ENCODE data around the gene EMILIN2. TPM values are rescaled to one million over a fixed set of nuclear protein-coding genes. Genes with fewer than 3 reads are reported as not detected.

The EMILIN2 gene
- total and polyA plus RNA-seq, 9 of the 15 experiments (the other 6 are each of a cell fraction or from before 2014, with no cell fraction given): 0.01 to 0.40 (median 0.19) TPM

DNA sequence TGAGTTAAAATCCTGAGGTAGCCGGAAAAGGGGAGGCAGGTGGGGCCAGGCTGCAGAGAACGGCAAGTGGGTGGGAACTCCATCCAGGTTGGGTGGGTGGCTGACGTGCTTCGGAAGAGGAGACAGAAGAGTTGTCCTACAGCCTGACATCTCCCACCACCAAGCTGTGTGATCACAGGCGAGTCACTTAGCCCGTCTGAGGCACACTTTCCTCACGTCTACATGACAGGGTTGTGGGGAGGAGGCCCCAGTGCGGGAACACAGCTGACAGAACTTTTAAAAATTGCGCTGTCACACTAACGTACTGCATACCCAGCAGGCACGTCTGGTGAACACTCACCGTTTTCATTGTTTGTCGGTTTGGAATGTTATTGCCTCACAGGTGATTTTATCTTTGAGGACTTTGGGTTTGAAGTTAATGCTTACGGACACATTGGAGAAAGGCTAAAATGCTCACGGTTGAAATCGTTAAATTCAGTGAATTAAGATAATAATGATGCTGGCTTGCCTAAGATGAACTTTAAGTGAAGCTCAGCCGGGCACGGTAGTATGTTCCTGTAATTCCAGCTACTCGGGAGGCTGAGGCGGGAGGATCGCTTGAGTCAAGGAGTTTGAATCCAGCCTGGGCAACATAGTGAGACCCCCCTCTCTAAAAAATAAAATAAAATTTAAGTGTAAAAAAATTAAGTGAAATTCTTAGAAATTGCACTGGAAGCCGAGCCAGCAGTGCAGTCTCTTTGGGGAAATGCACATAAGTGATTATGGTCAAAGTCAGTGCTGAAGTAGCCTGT is 8.9 kb downstream of the EMILIN2 start (continued):
- no peak for TF ChIP-seq SRSF3 (IDR thresholded peaks at IDR 0.05; ENCODE audit: insufficient read depth, low read length)
- TF ChIP-seq ZNF583 (CRISPR knock-in tag; IDR thresholded peaks at IDR 0.05): 0 out of 2 replicates have a peak, but pooled peaks have one; percentile 28
- TF ChIP-seq, protein P1, sequence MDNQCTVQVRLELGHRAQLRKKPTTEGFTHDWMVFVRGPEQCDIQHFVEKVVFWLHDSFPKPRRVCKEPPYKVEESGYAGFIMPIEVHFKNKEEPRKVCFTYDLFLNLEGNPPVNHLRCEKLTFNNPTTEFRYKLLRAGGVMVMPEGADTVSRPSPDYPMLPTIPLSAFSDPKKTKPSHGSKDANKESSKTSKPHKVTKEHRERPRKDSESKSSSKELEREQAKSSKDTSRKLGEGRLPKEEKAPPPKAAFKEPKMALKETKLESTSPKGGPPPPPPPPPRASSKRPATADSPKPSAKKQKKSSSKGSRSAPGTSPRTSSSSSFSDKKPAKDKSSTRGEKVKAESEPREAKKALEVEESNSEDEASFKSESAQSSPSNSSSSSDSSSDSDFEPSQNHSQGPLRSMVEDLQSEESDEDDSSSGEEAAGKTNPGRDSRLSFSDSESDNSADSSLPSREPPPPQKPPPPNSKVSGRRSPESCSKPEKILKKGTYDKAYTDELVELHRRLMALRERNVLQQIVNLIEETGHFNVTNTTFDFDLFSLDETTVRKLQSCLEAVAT (IDR thresholded peaks at IDR 0.05): peak in 1 of 2 experiments; percentile 33; a peak in 1 of 4 replicates
- TF ChIP-seq FOSL1 (tag; conservative IDR thresholded peaks at IDR 0.05): no peak
- TF ChIP-seq HNRNPK (IDR thresholded peaks at IDR 0.05; ENCODE audit: low read depth, low read length, poor library complexity, severe bottlenecking): no peak
- TF ChIP-seq, protein P2, sequence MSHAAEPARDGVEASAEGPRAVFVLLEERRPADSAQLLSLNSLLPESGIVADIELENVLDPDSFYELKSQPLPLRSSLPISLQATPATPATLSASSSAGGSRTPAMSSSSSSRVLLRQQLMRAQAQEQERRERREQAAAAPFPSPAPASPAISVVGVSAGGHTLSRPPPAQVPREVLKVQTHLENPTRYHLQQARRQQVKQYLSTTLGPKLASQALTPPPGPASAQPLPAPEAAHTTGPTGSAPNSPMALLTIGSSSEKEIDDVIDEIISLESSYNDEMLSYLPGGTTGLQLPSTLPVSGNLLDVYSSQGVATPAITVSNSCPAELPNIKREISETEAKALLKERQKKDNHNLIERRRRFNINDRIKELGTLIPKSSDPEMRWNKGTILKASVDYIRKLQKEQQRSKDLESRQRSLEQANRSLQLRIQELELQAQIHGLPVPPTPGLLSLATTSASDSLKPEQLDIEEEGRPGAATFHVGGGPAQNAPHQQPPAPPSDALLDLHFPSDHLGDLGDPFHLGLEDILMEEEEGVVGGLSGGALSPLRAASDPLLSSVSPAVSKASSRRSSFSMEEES (CRISPR knock-in tag; IDR thresholded peaks at IDR 0.05): no peak
- TF ChIP-seq, protein P3, sequence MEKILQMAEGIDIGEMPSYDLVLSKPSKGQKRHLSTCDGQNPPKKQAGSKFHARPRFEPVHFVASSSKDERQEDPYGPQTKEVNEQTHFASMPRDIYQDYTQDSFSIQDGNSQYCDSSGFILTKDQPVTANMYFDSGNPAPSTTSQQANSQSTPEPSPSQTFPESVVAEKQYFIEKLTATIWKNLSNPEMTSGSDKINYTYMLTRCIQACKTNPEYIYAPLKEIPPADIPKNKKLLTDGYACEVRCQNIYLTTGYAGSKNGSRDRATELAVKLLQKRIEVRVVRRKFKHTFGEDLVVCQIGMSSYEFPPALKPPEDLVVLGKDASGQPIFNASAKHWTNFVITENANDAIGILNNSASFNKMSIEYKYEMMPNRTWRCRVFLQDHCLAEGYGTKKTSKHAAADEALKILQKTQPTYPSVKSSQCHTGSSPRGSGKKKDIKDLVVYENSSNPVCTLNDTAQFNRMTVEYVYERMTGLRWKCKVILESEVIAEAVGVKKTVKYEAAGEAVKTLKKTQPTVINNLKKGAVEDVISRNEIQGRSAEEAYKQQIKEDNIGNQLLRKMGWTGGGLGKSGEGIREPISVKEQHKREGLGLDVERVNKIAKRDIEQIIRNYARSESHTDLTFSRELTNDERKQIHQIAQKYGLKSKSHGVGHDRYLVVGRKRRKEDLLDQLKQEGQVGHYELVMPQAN (IDR thresholded peaks at IDR 0.05; ENCODE audit: borderline replicate concordance): no peak
- TF ChIP-seq, protein P4, sequence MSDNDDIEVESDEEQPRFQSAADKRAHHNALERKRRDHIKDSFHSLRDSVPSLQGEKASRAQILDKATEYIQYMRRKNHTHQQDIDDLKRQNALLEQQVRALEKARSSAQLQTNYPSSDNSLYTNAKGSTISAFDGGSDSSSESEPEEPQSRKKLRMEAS (CRISPR knock-in tag; IDR thresholded peaks at IDR 0.05): no peak
- TF ChIP-seq, protein P5, sequence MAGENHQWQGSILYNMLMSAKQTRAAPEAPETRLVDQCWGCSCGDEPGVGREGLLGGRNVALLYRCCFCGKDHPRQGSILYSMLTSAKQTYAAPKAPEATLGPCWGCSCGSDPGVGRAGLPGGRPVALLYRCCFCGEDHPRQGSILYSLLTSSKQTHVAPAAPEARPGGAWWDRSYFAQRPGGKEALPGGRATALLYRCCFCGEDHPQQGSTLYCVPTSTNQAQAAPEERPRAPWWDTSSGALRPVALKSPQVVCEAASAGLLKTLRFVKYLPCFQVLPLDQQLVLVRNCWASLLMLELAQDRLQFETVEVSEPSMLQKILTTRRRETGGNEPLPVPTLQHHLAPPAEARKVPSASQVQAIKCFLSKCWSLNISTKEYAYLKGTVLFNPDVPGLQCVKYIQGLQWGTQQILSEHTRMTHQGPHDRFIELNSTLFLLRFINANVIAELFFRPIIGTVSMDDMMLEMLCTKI (IDR thresholded peaks at IDR 0.05; ENCODE audit: partially characterized antibody): no peak
- TF ChIP-seq MIER1 (IDR thresholded peaks at IDR 0.05; ENCODE audit: low read depth): no peak
- TF ChIP-seq FOS (IDR thresholded peaks at IDR 0.05; ENCODE audit: extremely low read depth, insufficient read length): no peak
- 0 out of 2 replicates have a peak, but pooled peaks have one; percentile 29 for TF ChIP-seq NCOA6 (IDR thresholded peaks at IDR 0.05)
- no peak for TF ChIP-seq SMARCB1 (IDR thresholded peaks at IDR 0.05; ENCODE audit: insufficient read length, low read depth)
- no peak for TF ChIP-seq NEUROD1 (IDR thresholded peaks at IDR 0.05; ENCODE audit: borderline replicate concordance, low read depth, low read length, partially characterized antibody)
- no peak for TF ChIP-seq NR1H2 (CRISPR knock-in tag; IDR thresholded peaks at IDR 0.05)
- TF ChIP-seq FOXP1 (CRISPR knock-in tag; IDR thresholded peaks at IDR 0.05): no peak
- no peak for TF ChIP-seq ZNF57 (CRISPR knock-in tag; IDR thresholded peaks at IDR 0.05)
- peak; percentile 74 for TF ChIP-seq FOXM1 (IDR thresholded peaks at IDR 0.05; ENCODE audit: low read depth)
- TF ChIP-seq FOXM1 (CRISPR knock-in tag; IDR thresholded peaks at IDR 0.05; ENCODE audit: low read depth): no peak
- no peak for TF ChIP-seq ZNF324 (CRISPR knock-in tag; IDR thresholded peaks at IDR 0.05)
- 0 out of 2 replicates have a peak, but pooled peaks have one; percentile 5 for TF ChIP-seq TAL1 (IDR thresholded peaks at IDR 0.05)
